Spleen (tissue), 11 donors: ENCODE results near the gene NUTM2E. TPM values are rescaled to one million over a fixed set of nuclear protein-coding genes. Genes with fewer than 3 reads are reported as not detected.
"Not testable (repeated sequence)": the region's sequence is repeated elsewhere in the genome, so short reads cannot be mapped to it uniquely, and the experiment has no call there.

Source experiments
- DNase-seq: peaks from one replicate; pipeline ENCODE4 v3.0.0-alpha.2; 2020
- H3K27ac ChIP-seq, 8 donors: fragments of 200-600 bp; sonication (generic) in 7 of 8; 1 replicate in 4 of 8; 2 replicates in 4 of 8; pipeline versions ENCODE4 v1.5.0 to v1.8.0; 2016 to 2021; ENCODE audit warnings: inconsistent platforms in 4 of 8, mild to moderate bottlenecking in 4 of 8, moderate library complexity in 1 of 8
- H3K27me3 ChIP-seq, 7 donors: fragments of 200-600 bp; sonication (generic) in 6 of 7; replicated peaks in 1 of 7; 1 replicate in 4 of 7; 2 replicates in 3 of 7; pipeline versions ENCODE4 v1.5.0 to v1.8.0; 2016 to 2021; ENCODE audit warnings: inconsistent platforms in 3 of 7, mild to moderate bottlenecking in 1 of 7
- H3K36me3 ChIP-seq, 6 donors: fragments of 200-600 bp; sonication (generic) in 5 of 6; 1 replicate in 4 of 6; 2 replicates in 2 of 6; pipeline versions ENCODE4 v1.5.0 to v1.8.0; 2016 to 2021; ENCODE audit warnings: inconsistent platforms in 2 of 6
- H3K4me1 ChIP-seq, 6 donors: fragments of 200-600 bp; sonication (generic) in 5 of 6; 1 replicate in 3 of 6; 2 replicates in 3 of 6; pipeline versions ENCODE4 v1.5.0 to v1.8.0; 2016 to 2021; ENCODE audit warnings: inconsistent platforms in 3 of 6
- H3K4me3 ChIP-seq, 8 donors: fragments of 200-600 bp; sonication (generic) in 7 of 8; 1 replicate in 4 of 8; 2 replicates in 4 of 8; pipeline versions ENCODE4 v1.5.0 to v1.8.0; 2016 to 2021; ENCODE audit warnings: inconsistent platforms in 4 of 8, mild to moderate bottlenecking in 4 of 8, moderate library complexity in 2 of 8
- H3K9me3 ChIP-seq, 8 donors: fragments of 200-600 bp; sonication (generic) in 7 of 8; 1 replicate in 4 of 8; 2 replicates in 4 of 8; pipeline versions ENCODE4 v1.5.0 to v1.8.0; 2016 to 2021; ENCODE audit warnings: inconsistent platforms in 4 of 8
- WGBS, 5 donors: extraction: QIAGEN DNeasy Blood & Tissue Kit in 3 of 5; methylation state at CpG; one replicate each; pipeline versions ENCODE4 v1.1.5 to v1.1.7; 2013 to 2018; 5-methylcytosine and 5-hydroxymethylcytosine counted together
- intact Hi-C: fragments of 100-400 bp; cut with DNase I; formaldehyde crosslinking; loops from one replicate; pipeline ENCODE4 v1.15.0; 2023; ENCODE audit warnings: low total_unique reads
- polyA plus RNA-seq, 3 donors: library from polyadenylated mRNA; stranded (reverse); fragments of 200-250 nt; gene quantifications; one replicate each; pipeline ENCODE4 v1.2.1, GENCODE V29; 2013
- total RNA-seq, 7 donors: library from RNA; depleted of rRNA in 3 of 7; stranded (reverse); fragments of >200 nt in 3 of 7; fragmentation: NEBNext Ultra II Directional in 4 of 7; extraction: Animal tissue kit (Norgen Biotek cat#: 25700) in 4 of 7; gene quantifications; one replicate each; pipeline versions ENCODE4 v1.1.0 to v1.2.1, GENCODE V29; 2016 to 2021
- TF ChIP-seq, protein P1 (sequence below), 11 experiments: fragments of 200-600 bp in 7 of 11; fragments of 450-650 bp in 4 of 11; sonication (generic) in 4 of 11; IDR thresholded peaks in 8 of 11; conservative IDR thresholded peaks in 3 of 11; 1 replicate in 7 of 11; 2 replicates in 4 of 11; pipeline versions ENCODE4 v1.4.0 to v1.8.0; 2016 to 2021; ENCODE audit warnings: antibody characterized with exemption in 11 of 11, inconsistent platforms in 4 of 11, mild to moderate bottlenecking in 1 of 11
- donor health status: healthy with polysubstance abuse.
- donor health status: DM: no; HTN: no; CAD: no; lungs with moderate emphysema.
- donor health status: DM: no; HTN: no; CAD: no.
- donor health status: Bipolar disorder and iron deficiency.
- donor health status: healthy.
- donor health status: DM: no; HTN: no; CAD: no.
- donor health status: DM: yes; HTN: yes; CAD: no.

The NUTM2E gene
- total and polyA plus RNA-seq, 10 donors = 0.10 to 0.98 (median 0.68) TPM; not detected in 6

DNA sequence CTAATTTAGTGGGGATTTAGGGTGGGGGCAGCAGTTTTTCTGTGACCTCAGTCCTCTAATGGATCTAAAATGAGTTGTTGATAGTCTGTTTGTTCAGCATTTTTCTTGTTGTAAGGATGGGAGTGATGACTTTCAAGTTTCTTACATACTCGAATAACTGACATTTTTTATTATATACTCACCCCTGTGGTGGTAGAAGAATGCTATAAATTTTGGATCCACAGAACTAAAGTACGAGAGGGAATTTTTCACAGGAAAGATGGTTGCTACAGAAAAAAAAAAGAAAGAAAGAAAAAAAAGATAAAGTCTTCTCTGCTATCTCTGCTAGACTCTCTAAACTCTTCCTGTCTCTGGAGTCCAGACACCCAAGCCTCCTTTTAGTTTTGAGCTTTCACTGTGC lies 20.7 kb upstream of the NUTM2E start:
- H3K27ac ChIP-seq, H3K4me3 ChIP-seq, DNase-seq, H3K4me1 ChIP-seq, intact Hi-C loops, H3K9me3 ChIP-seq, H3K27me3 ChIP-seq: not testable (repeated sequence)
- WGBS, 5 donors = 85 to 95% (median 93%) methylated on average over 2 of the region's 2 CpGs
- peaks cover 0 to 11% (median 0%) of the 10 kb centered on the region in 6 donors for H3K36me3 ChIP-seq

DNA sequence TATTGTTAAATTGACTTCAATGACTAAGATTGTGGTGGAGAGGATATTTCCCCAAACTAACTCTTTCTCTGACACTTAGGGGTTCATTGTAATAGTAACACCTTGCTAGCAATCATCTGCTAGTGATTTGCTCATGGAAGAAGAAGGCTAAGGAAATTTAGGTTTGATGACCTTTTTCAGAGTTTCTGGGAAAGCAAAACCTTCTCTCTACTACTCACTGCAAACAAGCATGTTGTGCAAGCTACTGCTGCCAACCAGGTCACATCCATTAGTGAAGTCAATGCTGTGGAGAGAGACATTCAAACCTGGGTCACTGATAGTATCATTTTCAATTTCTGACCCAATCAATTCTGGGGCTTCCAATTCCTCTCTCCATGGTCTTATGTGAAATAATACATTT lies 14.6 kb upstream of the NUTM2E start:
- H3K4me3 ChIP-seq, H3K4me1 ChIP-seq, H3K9me3 ChIP-seq, H3K27ac ChIP-seq, H3K27me3 ChIP-seq, DNase-seq, intact Hi-C loops, H3K36me3 ChIP-seq: not testable (repeated sequence)

DNA sequence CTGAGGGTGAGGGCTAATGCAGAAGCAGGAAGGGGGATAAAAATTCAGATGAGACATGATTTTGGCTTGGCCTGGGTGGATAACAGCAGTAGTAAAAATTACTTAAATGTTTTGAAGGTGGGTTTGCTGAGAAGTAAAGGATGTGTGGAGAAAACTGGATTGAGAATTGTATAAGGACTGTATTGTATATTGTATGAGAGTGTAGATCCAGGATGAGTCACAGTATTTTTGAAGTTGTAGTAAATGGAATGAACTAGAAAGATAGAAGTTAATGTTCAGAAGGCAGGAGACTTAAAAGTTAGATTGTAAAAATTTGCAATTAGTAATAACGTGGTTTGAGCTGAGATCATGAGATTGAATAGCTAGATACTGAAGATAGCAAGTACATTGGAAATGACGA lies 10.2 kb upstream of the NUTM2E start:
- H3K9me3 ChIP-seq, H3K4me3 ChIP-seq, H3K27ac ChIP-seq, intact Hi-C loops, DNase-seq, H3K4me1 ChIP-seq, H3K27me3 ChIP-seq: not testable (repeated sequence)
- peaks cover 0 to 14% (median 0%) of the 10 kb centered on the region in 6 donors for H3K36me3 ChIP-seq
- 96% methylated on average over 2 of the region's 2 CpGs; no CpG with 5 or more reads in 4 of the 5 donors for WGBS, 5 donors

DNA sequence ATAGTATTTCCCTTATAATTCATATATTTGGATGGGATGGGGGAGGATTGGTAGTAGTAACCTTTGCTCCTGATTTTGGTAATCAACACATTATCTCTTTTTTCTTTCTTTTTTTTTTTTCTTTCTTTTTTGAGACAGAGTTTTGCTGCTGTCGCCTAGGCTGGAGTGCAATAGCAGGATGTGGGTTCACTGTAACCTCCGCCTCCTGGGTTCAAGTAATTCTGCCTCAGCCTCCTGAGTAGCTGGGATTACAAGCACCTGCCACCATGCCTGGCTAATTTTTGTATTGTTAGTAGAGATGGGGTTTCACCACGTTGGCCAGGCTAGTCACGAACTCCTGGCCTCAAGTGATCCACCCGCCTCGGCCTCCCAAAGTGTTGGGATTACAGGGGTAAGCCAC lies 3.2 kb upstream of the NUTM2E start:
- intact Hi-C loops = not testable (repeated sequence)

DNA sequence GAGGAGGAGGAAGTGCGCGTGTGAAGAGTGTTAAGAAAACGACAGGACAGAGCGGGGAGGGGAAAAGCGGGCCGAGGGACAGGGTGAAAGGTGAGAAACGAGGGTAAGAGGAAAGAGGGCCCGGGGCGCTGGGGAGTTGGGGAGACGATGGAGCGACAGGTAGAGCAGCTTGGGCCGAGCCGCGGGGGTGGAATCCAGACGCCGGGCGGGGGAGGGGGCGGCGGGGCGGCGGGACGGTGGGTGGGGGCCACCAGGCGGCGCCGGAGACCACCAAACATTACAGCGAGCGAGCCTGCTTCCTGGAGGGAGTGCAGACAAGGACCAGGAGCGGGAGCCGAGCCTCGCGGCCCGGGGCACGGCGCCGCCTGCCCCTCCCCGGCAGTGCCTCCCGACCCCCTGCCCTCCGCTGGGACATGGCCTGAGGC lies 940 bp upstream of the NUTM2E start:
- 0 to 2% (median 1%) methylated on average over 8 to 25 of the region's 38 CpGs; no CpG with 5 or more reads in 1 of the 5 donors for WGBS, 5 donors
- Histone ChIP-seq H3K4me3 (peak overlapping the region in 7 of 8 donors; percentile 10 to 74 (median 50)), H3K4me1 (peaks cover 0 to 32% (median 20%) of the 10 kb centered on the region in 6 donors), H3K27ac (peak overlapping the region in 6 of 8 donors; percentile 84 to 95 (median 90))
- H3K9me3 ChIP-seq, H3K27me3 ChIP-seq, H3K36me3 ChIP-seq, intact Hi-C loops: not testable (repeated sequence)
- TF ChIP-seq, protein P1, sequence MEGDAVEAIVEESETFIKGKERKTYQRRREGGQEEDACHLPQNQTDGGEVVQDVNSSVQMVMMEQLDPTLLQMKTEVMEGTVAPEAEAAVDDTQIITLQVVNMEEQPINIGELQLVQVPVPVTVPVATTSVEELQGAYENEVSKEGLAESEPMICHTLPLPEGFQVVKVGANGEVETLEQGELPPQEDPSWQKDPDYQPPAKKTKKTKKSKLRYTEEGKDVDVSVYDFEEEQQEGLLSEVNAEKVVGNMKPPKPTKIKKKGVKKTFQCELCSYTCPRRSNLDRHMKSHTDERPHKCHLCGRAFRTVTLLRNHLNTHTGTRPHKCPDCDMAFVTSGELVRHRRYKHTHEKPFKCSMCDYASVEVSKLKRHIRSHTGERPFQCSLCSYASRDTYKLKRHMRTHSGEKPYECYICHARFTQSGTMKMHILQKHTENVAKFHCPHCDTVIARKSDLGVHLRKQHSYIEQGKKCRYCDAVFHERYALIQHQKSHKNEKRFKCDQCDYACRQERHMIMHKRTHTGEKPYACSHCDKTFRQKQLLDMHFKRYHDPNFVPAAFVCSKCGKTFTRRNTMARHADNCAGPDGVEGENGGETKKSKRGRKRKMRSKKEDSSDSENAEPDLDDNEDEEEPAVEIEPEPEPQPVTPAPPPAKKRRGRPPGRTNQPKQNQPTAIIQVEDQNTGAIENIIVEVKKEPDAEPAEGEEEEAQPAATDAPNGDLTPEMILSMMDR (IDR thresholded peaks at IDR 0.05 in 8 of 11, conservative IDR thresholded peaks at IDR 0.05 in 3 of 11) = peak in 5 of 11 experiments; percentile 19 to 48 (median 30)
- peak; percentile 85 for DNase-seq

More for the DNA sequence above, 3.2 kb upstream of the NUTM2E start:
- peak; percentile 50 for DNase-seq
- Histone ChIP-seq H3K27ac (peak overlapping the region in 1 of 8 donors; percentile 34), H3K4me1 (peaks cover 0 to 25% (median 16%) of the 10 kb centered on the region in 6 donors)
- 59 to 77% (median 69%) methylated on average over 6 of the region's 6 CpGs for WGBS, 5 donors
- not testable (repeated sequence) for H3K36me3 ChIP-seq, H3K27me3 ChIP-seq, H3K4me3 ChIP-seq, H3K9me3 ChIP-seq

DNA sequence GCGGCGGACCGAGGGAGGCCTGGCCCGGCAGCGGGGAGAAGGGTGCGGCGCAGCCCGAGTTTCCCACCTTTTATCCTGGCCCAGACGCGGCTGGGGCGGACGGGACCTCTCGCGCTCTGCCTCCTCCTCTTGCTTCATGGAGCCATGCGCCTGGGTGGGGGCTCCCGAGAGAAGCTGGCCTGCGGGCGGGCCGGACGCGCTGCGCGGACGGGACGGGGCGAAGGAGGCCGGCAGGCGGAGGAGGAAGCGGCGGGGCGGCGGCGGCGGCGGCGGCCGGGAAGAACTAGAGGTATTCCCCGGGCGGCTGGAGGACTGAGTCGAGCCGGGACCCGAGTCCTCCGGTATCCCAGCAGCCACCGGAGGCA lies 426 bp upstream of the NUTM2E start:
- H3K27me3 ChIP-seq, H3K9me3 ChIP-seq, intact Hi-C loops, H3K36me3 ChIP-seq: not testable (repeated sequence)
- TF ChIP-seq, protein P1 (IDR thresholded peaks at IDR 0.05 in 8 of 11, conservative IDR thresholded peaks at IDR 0.05 in 3 of 11) = peak in 2 of 11 experiments; percentile 5
- Histone ChIP-seq H3K27ac (peak overlapping the region in 7 of 8 donors; percentile 84 to 95 (median 89)), H3K4me3 (peak overlapping the region; percentile 27 to 74 (median 52)), H3K4me1 (peaks cover 0 to 32% (median 20%) of the 10 kb centered on the region in 6 donors)
- WGBS, 5 donors = 0 to 1% (median 0%) methylated on average over 5 to 44 of the region's 44 CpGs; no CpG with 5 or more reads in 1 of the 5 donors
- DNase-seq = peak; percentile 90

DNA sequence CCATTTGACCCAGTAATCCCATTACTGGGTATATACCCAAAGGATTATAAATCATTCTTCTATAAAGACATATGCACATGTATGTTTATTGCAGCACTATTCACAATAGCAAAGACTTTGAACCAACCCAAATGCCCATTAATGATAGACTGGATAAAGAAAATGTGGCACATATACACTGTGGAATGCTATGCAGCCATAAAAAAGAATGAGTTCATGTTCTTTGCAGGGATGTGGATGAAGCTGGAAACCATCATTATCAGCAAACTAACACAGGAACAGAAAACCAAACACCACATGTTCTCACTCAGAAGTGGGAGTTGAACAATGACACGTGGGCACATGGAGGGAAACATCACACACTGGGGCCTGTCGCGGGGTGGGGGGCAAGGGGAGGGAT lies 7.3 kb downstream of the NUTM2E start:
- H3K4me1 ChIP-seq, H3K9me3 ChIP-seq, DNase-seq, H3K36me3 ChIP-seq, H3K4me3 ChIP-seq, H3K27ac ChIP-seq, H3K27me3 ChIP-seq, intact Hi-C loops: not testable (repeated sequence)
- WGBS, 5 donors = 70 to 75% (median 73%) methylated on average over 3 of the region's 3 CpGs

DNA sequence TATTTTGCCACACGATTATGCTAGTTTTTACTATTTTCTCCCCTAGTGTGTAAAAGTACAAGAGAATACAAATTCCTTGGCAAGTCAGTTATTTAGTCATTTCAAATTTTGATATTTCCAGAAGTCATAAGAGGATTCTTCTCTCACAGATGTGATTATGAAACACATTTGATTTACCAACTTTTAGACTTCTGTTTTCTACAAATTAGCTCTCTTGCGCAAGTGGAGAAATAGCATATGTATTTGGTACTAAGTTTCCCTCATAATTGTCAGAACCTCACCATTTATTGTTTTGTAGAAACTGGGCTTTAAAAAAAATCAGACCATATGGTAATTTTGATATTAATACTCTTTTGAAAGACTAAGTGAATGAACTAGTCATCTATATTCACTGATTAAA lies 9.4 kb downstream of the NUTM2E start:
- WGBS, 5 donors = 77 to 92% (median 89%) methylated on average over 1 to 2 of the region's 2 CpGs; no CpG with 5 or more reads in 1 of the 5 donors
- intact Hi-C loops, H3K27me3 ChIP-seq: not testable (repeated sequence)

DNA sequence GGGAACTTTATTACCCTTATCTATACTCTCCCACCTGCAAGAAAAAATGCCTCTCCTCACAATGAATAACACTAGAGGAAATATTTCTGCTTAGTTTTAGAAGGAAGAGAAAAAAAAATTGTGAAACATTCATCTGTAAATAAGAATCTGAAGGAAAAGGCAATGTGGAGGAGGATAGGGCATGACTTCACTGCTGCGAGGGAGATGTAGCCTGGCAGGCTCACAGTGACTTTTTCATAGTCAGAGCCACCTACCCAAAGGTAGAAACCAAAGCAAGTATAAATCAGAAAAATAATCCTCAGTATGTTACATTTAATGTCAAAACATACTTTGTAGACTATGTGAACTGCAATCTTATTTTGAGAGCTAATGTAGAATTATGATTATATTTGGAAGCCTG lies 10.4 kb downstream of the NUTM2E start:
- H3K9me3 ChIP-seq, H3K36me3 ChIP-seq, H3K27ac ChIP-seq, H3K4me1 ChIP-seq, H3K4me3 ChIP-seq, intact Hi-C loops, H3K27me3 ChIP-seq, DNase-seq: not testable (repeated sequence)
- WGBS, 5 donors = 41 to 74% (median 61%) methylated on average over 1 of the region's 1 CpG

More for the DNA sequence above, 9.4 kb downstream of the NUTM2E start:
- not testable (repeated sequence) for H3K4me1 ChIP-seq, DNase-seq, H3K36me3 ChIP-seq, H3K9me3 ChIP-seq, H3K27ac ChIP-seq, H3K4me3 ChIP-seq

DNA sequence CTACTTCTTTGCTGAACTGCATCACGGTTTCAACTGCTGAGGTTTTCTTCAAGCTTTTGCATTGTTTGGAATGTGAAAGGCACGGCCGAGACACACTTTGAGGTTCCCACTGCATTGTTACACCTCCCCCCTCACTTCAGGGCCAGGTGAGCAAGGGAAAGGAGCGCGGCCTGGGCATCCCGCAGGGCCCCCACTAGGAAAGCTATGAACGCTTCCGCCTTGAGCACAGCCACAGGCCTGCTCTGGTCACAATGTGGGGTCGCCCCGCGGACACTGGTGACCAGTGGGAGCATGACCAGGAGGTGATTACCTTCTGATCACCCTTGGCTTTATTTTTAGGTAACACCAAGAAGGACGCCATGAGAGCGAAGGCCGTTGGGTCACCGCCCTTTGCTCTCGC lies 11.9 kb downstream of the NUTM2E start:
- intact Hi-C loops, H3K27ac ChIP-seq, H3K4me1 ChIP-seq, H3K27me3 ChIP-seq, H3K36me3 ChIP-seq, H3K9me3 ChIP-seq, H3K4me3 ChIP-seq: not testable (repeated sequence)
- 80 to 91% (median 90%) methylated on average over 4 to 10 of the region's 16 CpGs; no CpG with 5 or more reads in 1 of the 5 donors for WGBS, 5 donors
- peak; percentile 57 for DNase-seq
